Sigmoid colon (tissue), 7 donors: ENCODE data around the gene OR2V1. TPM values are rescaled to one million over a fixed set of nuclear protein-coding genes. Genes with fewer than 3 reads are reported as not detected.

Experiments used
- DNase-seq: peaks from one replicate; pipeline ENCODE4 v3.0.0-alpha.2; 2019
- H3K27ac ChIP-seq, 4 donors: fragments of 200-600 bp; sonication (generic); one replicate each; pipeline ENCODE4 v1.5.1; 2016 to 2019; ENCODE audit warnings: mild to moderate bottlenecking in 1 of 4
- H3K27me3 ChIP-seq, 3 donors: fragments of 200-600 bp; sonication (generic); one replicate each; pipeline ENCODE4 v1.5.1; 2019; ENCODE audit warnings: mild to moderate bottlenecking in 1 of 3
- H3K36me3 ChIP-seq, 4 donors: fragments of 200-600 bp; sonication (generic); one replicate each; pipeline ENCODE4 v1.5.1; 2016 to 2019
- H3K4me1 ChIP-seq, 4 donors: fragments of 200-600 bp; sonication (generic); one replicate each; pipeline ENCODE4 v1.5.1; 2017 to 2019
- H3K4me3 ChIP-seq, 4 donors: fragments of 200-600 bp; sonication (generic); one replicate each; pipeline ENCODE4 v1.5.1; 2017 to 2019; ENCODE audit warnings: mild to moderate bottlenecking in 2 of 4, moderate library complexity in 1 of 4
- H3K9me3 ChIP-seq, 4 donors: fragments of 200-600 bp in 3 of 4; sonication (generic) in 3 of 4; one replicate each; pipeline versions ENCODE4 v1.5.1 to v1.6.1; 2013 to 2019
- EP300 ChIP-seq, 4 donors: sonication (generic); formaldehyde crosslinking; IDR thresholded peaks; one replicate each; pipeline ENCODE4 v1.6.1; 2017; ENCODE audit warnings: antibody characterized with exemption in 4 of 4
- POLR2A ChIP-seq, 2 donors: fragments of 450-650 bp; IDR thresholded peaks; one replicate each; pipeline ENCODE4 v1.6.1; 2016; ENCODE audit warnings: antibody characterized with exemption in 2 of 2, mild to moderate bottlenecking in 2 of 2, moderate library complexity in 2 of 2
- POLR2AphosphoS5 ChIP-seq, 4 donors: sonication (generic); formaldehyde crosslinking; IDR thresholded peaks; one replicate each; pipeline ENCODE4 v1.6.1; 2017; ENCODE audit warnings: antibody characterized with exemption in 4 of 4
- WGBS, 2 donors: extraction: QIAGEN DNeasy Blood & Tissue Kit; methylation state at CpG; one replicate each; pipeline ENCODE4 v1.1.7; 2013; 5-methylcytosine and 5-hydroxymethylcytosine counted together
- intact Hi-C: fragments of 100-400 bp; cut with DNase I; formaldehyde crosslinking; loops from one replicate; pipeline ENCODE4 v1.15.1; 2023
- polyA plus RNA-seq, 3 donors: library from polyadenylated mRNA; stranded (reverse); fragments of 200-250 nt; gene quantifications; one replicate each; pipeline ENCODE4 v1.2.3, GENCODE V29; 2013
- total RNA-seq, 4 donors: library from RNA; depleted of rRNA; stranded (reverse); fragments of >200 nt; gene quantifications; one replicate each; pipeline ENCODE4 v1.1.0, GENCODE V29; 2016
- TF ChIP-seq, protein P1 (sequence below), 4 experiments: fragments of 450-650 bp in 3 of 4; fragments of 200-600 bp in 1 of 4; IDR thresholded peaks; one replicate each; pipeline ENCODE4 v1.5.1; 2016 to 2019; ENCODE audit warnings: antibody characterized with exemption in 4 of 4, mild to moderate bottlenecking in 3 of 4, moderate library complexity in 2 of 4
- donor health status: healthy with polysubstance abuse.
- donor health status: Bipolar disorder and iron deficiency.
- donor health status: healthy.

The OR2V1 gene
- total and polyA plus RNA-seq, 7 donors = not detected

GRCh38 chr5:181120306-181120705, 10.7 kb downstream of the OR2V1 start:
- TF ChIP-seq, protein P1, sequence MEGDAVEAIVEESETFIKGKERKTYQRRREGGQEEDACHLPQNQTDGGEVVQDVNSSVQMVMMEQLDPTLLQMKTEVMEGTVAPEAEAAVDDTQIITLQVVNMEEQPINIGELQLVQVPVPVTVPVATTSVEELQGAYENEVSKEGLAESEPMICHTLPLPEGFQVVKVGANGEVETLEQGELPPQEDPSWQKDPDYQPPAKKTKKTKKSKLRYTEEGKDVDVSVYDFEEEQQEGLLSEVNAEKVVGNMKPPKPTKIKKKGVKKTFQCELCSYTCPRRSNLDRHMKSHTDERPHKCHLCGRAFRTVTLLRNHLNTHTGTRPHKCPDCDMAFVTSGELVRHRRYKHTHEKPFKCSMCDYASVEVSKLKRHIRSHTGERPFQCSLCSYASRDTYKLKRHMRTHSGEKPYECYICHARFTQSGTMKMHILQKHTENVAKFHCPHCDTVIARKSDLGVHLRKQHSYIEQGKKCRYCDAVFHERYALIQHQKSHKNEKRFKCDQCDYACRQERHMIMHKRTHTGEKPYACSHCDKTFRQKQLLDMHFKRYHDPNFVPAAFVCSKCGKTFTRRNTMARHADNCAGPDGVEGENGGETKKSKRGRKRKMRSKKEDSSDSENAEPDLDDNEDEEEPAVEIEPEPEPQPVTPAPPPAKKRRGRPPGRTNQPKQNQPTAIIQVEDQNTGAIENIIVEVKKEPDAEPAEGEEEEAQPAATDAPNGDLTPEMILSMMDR (IDR thresholded peaks at IDR 0.05) = no peak
- no peak for TF ChIP-seq POLR2A (IDR thresholded peaks at IDR 0.05)
- no peak for TF ChIP-seq POLR2AphosphoS5 (IDR thresholded peaks at IDR 0.05)
- no peak overlapping the region for H3K27ac ChIP-seq
- H3K27me3 ChIP-seq = peaks cover 13 to 85% (median 15%) of the 10 kb centered on the region in 3 donors
- H3K4me1 ChIP-seq = peaks cover 0 to 3% (median 0%) of the 10 kb centered on the region in 4 donors
- WGBS, 2 donors = 78 to 86% methylated on average over 4 of the region's 4 CpGs
- no peaks in the 10 kb centered on the region for H3K36me3 ChIP-seq
- H3K4me3 ChIP-seq = no peak overlapping the region
- no peak for DNase-seq
- no peaks in the 10 kb centered on the region for H3K9me3 ChIP-seq
- intact Hi-C loops = no loop called here

GRCh38 chr5:181119105-181119504, 11.9 kb downstream of the OR2V1 start:
- H3K4me3 ChIP-seq = no peak overlapping the region
- 85 to 89% methylated on average over 8 of the region's 8 CpGs for WGBS, 2 donors
- peaks cover 23 to 93% (median 26%) of the 10 kb centered on the region in 3 donors for H3K27me3 ChIP-seq
- H3K36me3 ChIP-seq = no peaks in the 10 kb centered on the region
- H3K4me1 ChIP-seq = peaks cover 0 to 9% (median 0%) of the 10 kb centered on the region in 4 donors
- peaks cover 0 to 4% (median under 1%) of the 10 kb centered on the region in 4 donors for H3K9me3 ChIP-seq
- no peak overlapping the region for H3K27ac ChIP-seq
- TF ChIP-seq POLR2AphosphoS5 (IDR thresholded peaks at IDR 0.05) = no peak
- TF ChIP-seq, protein P1 (IDR thresholded peaks at IDR 0.05) = no peak
- intact Hi-C loops = no loop called here
- peak; percentile 19 for DNase-seq

GRCh38 chr5:181118369-181118768, 12.6 kb downstream of the OR2V1 start:
- H3K9me3 ChIP-seq = peaks cover 0 to 4% (median 1%) of the 10 kb centered on the region in 4 donors
- WGBS, 2 donors = 88% methylated on average over 6 of the region's 6 CpGs
- peaks cover 0 to 9% (median 0%) of the 10 kb centered on the region in 4 donors for H3K4me1 ChIP-seq
- H3K36me3 ChIP-seq = no peaks in the 10 kb centered on the region
- H3K27me3 ChIP-seq = peaks cover 27 to 99% (median 28%) of the 10 kb centered on the region in 3 donors
- intact Hi-C loops = no loop called here
- TF ChIP-seq, protein P1 (IDR thresholded peaks at IDR 0.05) = no peak
- TF ChIP-seq POLR2AphosphoS5 (IDR thresholded peaks at IDR 0.05) (no peak), EP300 (IDR thresholded peaks at IDR 0.05) (no peak), POLR2A (IDR thresholded peaks at IDR 0.05) (no peak)
- H3K4me3 ChIP-seq = no peak overlapping the region
- H3K27ac ChIP-seq = no peak overlapping the region
- DNase-seq = peak; percentile 27

- H3K4me3 ChIP-seq = no peak overlapping the region
- peaks cover 0 to 4% (median 1%) of the 10 kb centered on the region in 4 donors for H3K9me3 ChIP-seq
- TF ChIP-seq POLR2A (IDR thresholded peaks at IDR 0.05) = no peak
- TF ChIP-seq, protein P1 (IDR thresholded peaks at IDR 0.05) = no peak
- TF ChIP-seq EP300 (IDR thresholded peaks at IDR 0.05) = no peak
- no peak for TF ChIP-seq POLR2AphosphoS5 (IDR thresholded peaks at IDR 0.05)
- H3K27ac ChIP-seq = no peak overlapping the region
- H3K27me3 ChIP-seq = peaks cover 32 to 96% (median 39%) of the 10 kb centered on the region in 3 donors
- no peak for DNase-seq
- 9 to 15% methylated on average over 47 of the region's 47 CpGs for WGBS, 2 donors
- H3K4me1 ChIP-seq = peaks cover 0 to 9% (median 0%) of the 10 kb centered on the region in 4 donors
- intact Hi-C loops = no loop called here
- no peaks in the 10 kb centered on the region for H3K36me3 ChIP-seq
These were observed 15.9 kb downstream of the OR2V1 start for GRCh38 chr5:181114844-181115778.
